ENCODE results near the gene TNNT3.
"Not testable (repeated sequence)": the region's sequence is repeated elsewhere in the genome, so short reads cannot be mapped to it uniquely, and the experiment has no call there.

TNNT3 gene

GRCh38 chr11:1919391-1920127 is at the start of gene TNNT3:
TSS of gene TNNT3 (plus strand) at chr11:1919703. CDS start at chr11:1922875, 3,172 bp downstream.
- DNase-seq (ENCODE audit: low spot score) = peak; percentile 48

DNA sequence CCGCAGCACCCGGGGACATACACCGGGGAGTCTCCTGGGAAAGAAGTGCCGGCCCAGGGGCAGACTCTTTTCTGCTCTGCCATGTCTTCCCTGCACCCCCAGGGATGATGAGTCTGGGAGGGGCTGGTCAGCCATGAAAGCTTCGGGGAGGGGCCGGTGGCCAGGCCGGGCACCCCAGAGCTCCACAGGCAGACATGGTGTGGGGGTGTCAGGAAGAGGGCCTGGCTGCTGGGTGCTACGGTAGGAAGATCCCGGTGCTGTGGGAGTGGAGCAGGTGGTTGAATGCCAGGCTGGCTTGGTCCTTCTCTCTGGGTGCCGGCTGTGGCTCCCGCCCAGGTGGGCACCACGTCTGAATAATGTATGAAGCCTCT is 49.2 kb upstream of the TNNT3 start:
- DNase-seq (ENCODE audit: low spot score) = no peak

- no peak for DNase-seq (ENCODE audit: low spot score)
Observed at GRCh38 chr11:1870721-1871466, 48.6 kb upstream of the TNNT3 start.

- DNase-seq (ENCODE audit: low spot score) = no peak
Observed at GRCh38 chr11:1871531-1871930, 48.0 kb upstream of the TNNT3 start.

GRCh38 chr11:1872267-1872985 is 47.1 kb upstream of the TNNT3 start:
- no peak for DNase-seq (ENCODE audit: low spot score)

- DNase-seq (ENCODE audit: low spot score) = no peak
Observed at GRCh38 chr11:1873048-1873812, 46.3 kb upstream of the TNNT3 start.

- not testable (repeated sequence) for DNase-seq (ENCODE audit: low spot score)
Observed at GRCh38 chr11:1873813-1874150, 45.7 kb upstream of the TNNT3 start.

GRCh38 chr11:1874441-1875092 is 44.9 kb upstream of the TNNT3 start:
- DNase-seq (ENCODE audit: low spot score) = not testable (repeated sequence)

GRCh38 chr11:1875093-1875850 is 44.2 kb upstream of the TNNT3 start:
- DNase-seq (ENCODE audit: low spot score) = no peak

DNA sequence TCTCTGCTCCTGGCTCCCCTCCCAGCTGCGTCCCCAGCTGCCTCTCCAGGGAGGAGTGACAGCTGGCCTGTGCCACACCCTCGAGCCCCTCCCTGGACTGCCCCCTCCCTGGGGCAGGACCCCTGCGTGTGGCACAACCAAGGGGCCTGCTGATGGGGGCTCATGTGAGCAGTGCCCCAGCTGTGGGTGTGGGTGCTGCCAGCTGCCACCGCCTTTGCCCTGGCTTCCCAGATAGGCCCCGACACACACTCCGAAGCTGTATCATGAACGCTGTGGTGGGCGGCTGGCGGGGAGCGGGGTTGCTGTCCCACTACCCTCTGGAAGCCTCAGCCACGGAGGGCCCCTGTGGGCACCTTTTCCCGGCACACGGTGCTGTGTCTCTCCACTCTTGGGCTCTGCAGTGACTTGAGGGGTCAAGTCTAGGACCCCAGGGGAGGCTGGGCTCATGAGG is 43.6 kb upstream of the TNNT3 start:
- not testable (repeated sequence) for DNase-seq (ENCODE audit: low spot score)

DNA sequence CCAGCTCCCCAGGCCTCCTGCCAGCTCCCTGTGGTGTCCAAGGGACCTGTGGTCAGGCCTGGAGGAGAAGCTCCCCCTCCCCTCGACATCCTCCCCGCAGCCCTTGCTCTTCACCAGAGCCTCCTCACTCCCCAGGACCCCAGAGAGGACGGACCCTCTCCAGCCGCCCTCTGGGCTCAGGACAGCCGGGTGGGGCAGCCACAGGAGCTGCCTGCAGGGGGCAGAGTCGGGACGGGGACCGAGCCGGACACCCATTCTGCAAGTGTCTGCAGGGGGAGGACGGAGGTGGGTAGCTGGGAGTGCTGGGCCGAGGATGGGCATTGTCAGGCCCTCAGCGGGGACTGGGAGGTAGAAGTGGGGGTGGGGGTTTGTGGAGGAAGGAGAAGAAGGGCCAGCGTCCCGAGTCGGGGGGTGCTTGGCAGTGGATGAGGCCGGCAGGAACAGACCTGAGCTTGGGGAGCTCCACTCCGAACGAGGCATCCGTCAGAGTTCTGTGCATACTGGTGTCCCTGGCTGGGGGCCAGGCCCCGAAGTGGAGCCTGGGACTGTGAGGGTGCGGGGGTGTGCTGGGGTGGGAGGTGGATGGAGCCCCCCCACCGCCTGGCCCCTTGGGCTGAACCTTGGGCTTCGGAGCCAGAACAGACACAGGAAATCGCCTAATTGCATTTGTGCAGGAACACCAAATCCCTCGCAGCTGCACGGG is 43.0 kb upstream of the TNNT3 start:
- peak; percentile 73 for DNase-seq (ENCODE audit: low spot score)

- no peak for DNase-seq (ENCODE audit: low spot score)
Observed at GRCh38 chr11:1877211-1878136, 42.0 kb upstream of the TNNT3 start.

GRCh38 chr11:1878137-1879031 is 41.1 kb upstream of the TNNT3 start:
- DNase-seq (ENCODE audit: low spot score) = no peak

- no peak for DNase-seq (ENCODE audit: low spot score)
Observed at GRCh38 chr11:1879342-1879940, 40.1 kb upstream of the TNNT3 start.

- no peak for DNase-seq (ENCODE audit: low spot score)
Observed at GRCh38 chr11:1879941-1880720, 39.4 kb upstream of the TNNT3 start.

- no peak for DNase-seq (ENCODE audit: low spot score)
Observed at GRCh38 chr11:1880746-1881441, 38.6 kb upstream of the TNNT3 start.

Measured in ecto neural progenitor cell (in vitro differentiated cells).